ENCODE measurements around the gene LINGO3. TPM values are rescaled to one million over a fixed set of nuclear protein-coding genes. Genes with fewer than 3 reads are reported as not detected.

LINGO3 gene
- total RNA-seq, 2 experiments from 2014 or later = 0.35 to 0.44 TPM

DNA sequence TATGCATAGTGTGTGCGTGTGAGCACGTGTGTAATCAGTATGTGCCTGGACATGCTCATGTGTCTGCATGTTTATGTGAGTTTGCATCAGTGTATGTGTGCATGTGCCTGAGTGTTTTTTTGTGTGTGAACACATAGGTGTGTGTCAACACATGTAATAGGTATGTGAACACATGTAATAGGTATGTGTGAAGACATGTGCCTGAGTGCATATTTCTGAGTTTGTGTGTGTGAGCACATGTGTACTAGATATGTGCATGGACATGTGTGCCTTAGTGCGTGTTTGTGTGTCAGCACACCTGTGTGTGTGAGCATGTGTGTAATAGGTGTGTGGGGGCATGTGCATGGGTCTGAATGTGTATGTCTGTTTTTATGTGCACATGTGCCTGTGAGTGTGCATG is 27.9 kb upstream of the LINGO3 start:
- peaks cover 8% of the 10 kb centered on the region for H3K9me3 Mint-ChIP-seq
- no peaks in the 10 kb centered on the region for H3K27me3 Mint-ChIP-seq
- no peak overlapping the region for H3K4me3 Mint-ChIP-seq
- peak overlapping the region; percentile 79 for H3K27ac Mint-ChIP-seq
- CTCF ChIA-PET = no interaction called here
- POLR2A ChIA-PET = no interaction called here
- H3K36me3 Mint-ChIP-seq (ENCODE audit: low read depth) = peaks cover 12% of the 10 kb centered on the region
- peaks cover 27% of the 10 kb centered on the region for H3K4me1 Mint-ChIP-seq
- DNase-seq = no peak

DNA sequence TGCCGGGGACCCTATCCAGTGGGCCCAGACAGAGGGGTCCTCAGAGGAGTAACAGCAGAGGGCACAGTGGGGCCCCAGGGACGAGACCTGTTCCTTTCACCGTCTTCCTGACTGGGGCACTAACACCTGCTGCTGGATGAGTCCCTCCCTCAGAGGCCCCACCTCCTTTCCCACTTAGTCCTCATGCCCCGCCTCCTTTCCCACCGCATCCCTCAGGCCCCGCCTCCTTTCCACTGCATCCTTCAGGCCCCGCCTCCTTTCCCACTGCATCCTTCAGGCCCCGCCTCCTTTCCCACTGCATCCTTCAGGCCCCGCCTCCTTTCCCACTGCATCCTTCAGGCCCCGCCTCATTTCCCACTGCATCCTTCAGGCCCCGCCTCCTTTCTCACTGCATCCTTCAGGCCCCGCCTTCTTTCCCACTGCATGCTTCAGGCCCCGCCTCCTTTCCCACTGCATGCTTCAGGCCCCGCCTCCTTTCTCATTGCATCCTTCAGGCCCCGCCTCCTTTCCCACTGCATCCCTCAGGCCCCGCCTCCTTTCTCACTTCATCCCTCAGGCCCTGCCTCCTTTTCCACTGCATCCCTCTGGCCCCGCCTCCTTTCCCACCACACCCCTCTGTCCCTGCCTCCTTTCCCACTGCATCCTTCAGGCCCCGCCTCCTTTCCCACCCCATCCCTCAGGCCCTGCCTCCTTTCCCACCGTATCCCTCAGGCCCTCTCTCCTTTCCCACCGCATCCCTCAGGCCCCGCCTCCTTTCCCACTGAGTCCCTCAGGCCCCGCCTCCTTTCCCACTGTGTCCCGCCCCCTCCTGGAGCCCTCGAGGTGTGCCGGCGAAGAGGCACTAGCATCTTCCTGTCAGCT is 27.3 kb upstream of the LINGO3 start:
- DNase-seq = no peak
- Mint-ChIP-seq H3K4me3 (no peak overlapping the region), H3K9me3 (peaks cover 8% of the 10 kb centered on the region), H3K27ac (peak overlapping the region; percentile 79), H3K27me3 (no peaks in the 10 kb centered on the region), H3K36me3 (ENCODE audit: low read depth) (peaks cover 12% of the 10 kb centered on the region), H3K4me1 (peaks cover 33% of the 10 kb centered on the region)
- ChIA-PET CTCF (no interaction called here), POLR2A (no interaction called here)

DNA sequence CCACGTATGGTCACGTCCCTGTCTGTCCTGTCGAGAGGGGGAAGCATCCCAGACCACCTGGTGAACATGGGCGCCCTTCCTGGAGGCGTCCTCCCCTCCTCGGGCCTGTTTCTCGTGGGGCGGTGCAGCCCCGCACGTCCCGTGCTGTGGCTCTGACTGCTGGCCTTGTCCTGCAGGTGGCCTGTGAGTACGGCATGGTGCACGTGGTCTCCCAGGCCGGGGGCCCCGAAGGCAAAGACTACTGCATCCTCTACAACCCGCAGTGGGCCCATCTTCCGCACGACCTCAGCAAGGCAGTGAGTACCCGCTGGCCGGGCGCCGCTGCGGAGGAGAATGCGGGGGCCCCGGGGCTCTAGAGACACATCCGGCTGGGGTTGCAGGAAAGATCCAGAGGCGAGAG is 26.5 kb upstream of the LINGO3 start:
- no peaks in the 10 kb centered on the region for H3K27me3 Mint-ChIP-seq
- ChIA-PET POLR2A (no interaction called here), CTCF (no interaction called here)
- peaks cover 39% of the 10 kb centered on the region for H3K4me1 Mint-ChIP-seq
- no peak overlapping the region for H3K27ac Mint-ChIP-seq
- DNase-seq = no peak
- no peak overlapping the region for H3K4me3 Mint-ChIP-seq
- peaks cover 8% of the 10 kb centered on the region for H3K9me3 Mint-ChIP-seq
- peaks cover 17% of the 10 kb centered on the region for H3K36me3 Mint-ChIP-seq (ENCODE audit: low read depth)

DNA sequence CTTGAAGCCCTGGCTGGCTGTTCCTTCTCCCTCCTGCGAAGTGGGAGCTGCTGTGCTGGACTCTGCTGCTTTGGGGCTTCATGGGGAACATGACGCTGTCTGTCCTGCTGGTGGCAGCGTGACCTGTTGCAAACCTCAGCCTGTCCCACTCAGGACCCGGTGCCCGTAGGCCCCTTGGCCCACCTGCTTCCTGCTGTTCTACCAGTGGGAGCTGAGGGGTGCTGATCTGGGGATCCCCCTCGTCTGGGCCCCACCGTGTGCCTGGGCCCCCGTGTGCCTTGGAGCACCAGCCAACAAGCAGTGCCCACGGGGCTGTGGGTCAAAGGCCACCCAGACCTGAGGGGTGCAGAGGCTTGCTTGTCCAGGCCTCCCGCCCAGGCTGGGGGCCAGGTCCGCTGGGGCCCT is 25.9 kb upstream of the LINGO3 start:
- POLR2A ChIA-PET = no interaction called here
- Mint-ChIP-seq H3K27ac (peak overlapping the region; percentile 54), H3K4me3 (no peak overlapping the region), H3K27me3 (no peaks in the 10 kb centered on the region), H3K36me3 (ENCODE audit: low read depth) (peaks cover 18% of the 10 kb centered on the region), H3K4me1 (peaks cover 43% of the 10 kb centered on the region), H3K9me3 (peaks cover 8% of the 10 kb centered on the region)
- CTCF ChIA-PET = no interaction called here
- no peak for DNase-seq

DNA sequence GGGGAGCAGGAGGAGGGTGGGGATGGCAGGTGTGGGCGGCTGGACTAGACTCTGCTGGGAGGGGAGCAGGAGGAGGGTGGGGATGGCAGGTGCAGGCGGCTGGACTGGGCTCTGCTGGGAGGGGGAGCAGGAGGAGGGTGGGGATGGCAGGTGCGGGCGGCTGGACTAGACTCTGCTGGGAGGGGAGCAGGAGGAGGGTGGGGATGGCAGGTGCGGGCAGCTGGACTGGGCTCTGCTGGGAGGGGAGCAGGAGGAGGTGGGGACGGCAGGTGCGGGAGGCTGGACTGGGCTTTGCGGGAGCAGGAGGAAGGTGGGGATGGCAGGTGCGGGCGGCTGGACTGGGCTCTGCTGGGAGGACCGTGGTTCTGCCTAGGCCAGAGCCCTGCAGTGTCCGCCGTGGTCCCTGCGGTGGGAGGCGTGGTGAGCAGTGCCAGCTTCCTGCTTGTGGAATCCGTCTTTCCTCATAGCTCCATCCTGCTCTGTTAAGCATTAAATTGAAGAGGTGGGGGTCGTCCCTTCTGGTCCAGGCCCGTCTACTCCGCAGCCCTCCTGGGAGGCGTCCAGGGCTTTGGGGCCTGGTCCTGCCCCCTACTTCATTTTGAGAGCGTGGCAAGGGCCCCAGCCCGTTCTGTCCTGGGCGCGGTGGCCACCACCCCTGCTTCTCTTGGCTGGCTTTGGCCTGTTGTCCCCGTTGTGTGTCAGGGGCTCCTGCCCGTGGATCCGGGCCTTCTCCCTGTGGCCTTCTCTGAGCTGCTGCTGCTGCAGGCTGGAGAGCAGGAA is 25.3 kb upstream of the LINGO3 start:
- Mint-ChIP-seq H3K27ac (peak overlapping the region; percentile 54), H3K36me3 (ENCODE audit: low read depth) (peaks cover 18% of the 10 kb centered on the region), H3K4me1 (peaks cover 44% of the 10 kb centered on the region), H3K4me3 (no peak overlapping the region), H3K27me3 (no peaks in the 10 kb centered on the region), H3K9me3 (peaks cover 8% of the 10 kb centered on the region)
- CTCF ChIA-PET = interaction anchor here (0.6 to 2.1 kb wide), 2 partner anchors 45 to 245 kb away, joined by 4 to 6 read pairs; no protein-coding TSS in a partner anchor
- no peak for DNase-seq
- POLR2A ChIA-PET = no interaction called here

DNA sequence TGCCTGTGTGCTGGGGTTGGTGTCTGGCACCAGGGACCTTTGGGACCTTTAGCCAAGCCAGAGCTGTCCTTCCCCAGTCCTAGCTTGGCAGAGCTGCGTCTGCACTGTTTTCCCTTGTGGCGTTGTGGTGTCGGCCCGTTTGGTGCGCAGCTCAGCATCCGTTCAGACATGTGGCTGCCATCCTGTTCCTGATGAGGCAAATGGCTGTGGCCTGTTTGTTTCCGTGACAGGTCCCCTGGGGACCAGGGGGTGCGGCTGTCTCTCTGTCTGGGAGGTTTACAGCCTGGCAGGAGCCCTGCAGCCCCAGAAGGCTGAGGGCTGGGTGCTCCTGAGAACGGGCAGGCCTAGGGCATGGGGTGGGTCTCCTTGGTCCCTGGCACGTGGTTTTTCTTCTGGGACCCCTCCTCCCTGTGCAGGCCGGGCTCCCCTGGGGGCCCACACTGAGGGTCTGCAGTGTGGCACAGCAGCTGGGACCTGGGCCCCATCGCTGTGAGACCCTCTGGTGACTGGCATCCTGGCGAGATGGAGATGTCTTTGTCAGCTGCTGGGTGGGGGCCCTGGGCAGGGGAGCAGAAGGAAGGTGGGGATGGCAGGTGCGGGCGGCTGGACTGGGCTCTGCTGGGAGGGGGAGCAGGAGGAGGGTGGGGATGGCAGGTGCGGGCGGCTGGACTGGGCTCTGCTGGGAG is 24.5 kb upstream of the LINGO3 start:
- peak; percentile 75 for DNase-seq
- Mint-ChIP-seq H3K27ac (peak overlapping the region; percentile 93), H3K9me3 (peaks cover 8% of the 10 kb centered on the region), H3K4me3 (peak overlapping the region; percentile 45), H3K36me3 (ENCODE audit: low read depth) (peaks cover 20% of the 10 kb centered on the region), H3K27me3 (no peaks in the 10 kb centered on the region), H3K4me1 (peaks cover 47% of the 10 kb centered on the region)
- CTCF ChIA-PET = interaction anchor here (0.6 to 2.1 kb wide), 2 partner anchors 44 to 245 kb away, joined by 4 to 6 read pairs; no protein-coding TSS in a partner anchor
- POLR2A ChIA-PET = no interaction called here

DNA sequence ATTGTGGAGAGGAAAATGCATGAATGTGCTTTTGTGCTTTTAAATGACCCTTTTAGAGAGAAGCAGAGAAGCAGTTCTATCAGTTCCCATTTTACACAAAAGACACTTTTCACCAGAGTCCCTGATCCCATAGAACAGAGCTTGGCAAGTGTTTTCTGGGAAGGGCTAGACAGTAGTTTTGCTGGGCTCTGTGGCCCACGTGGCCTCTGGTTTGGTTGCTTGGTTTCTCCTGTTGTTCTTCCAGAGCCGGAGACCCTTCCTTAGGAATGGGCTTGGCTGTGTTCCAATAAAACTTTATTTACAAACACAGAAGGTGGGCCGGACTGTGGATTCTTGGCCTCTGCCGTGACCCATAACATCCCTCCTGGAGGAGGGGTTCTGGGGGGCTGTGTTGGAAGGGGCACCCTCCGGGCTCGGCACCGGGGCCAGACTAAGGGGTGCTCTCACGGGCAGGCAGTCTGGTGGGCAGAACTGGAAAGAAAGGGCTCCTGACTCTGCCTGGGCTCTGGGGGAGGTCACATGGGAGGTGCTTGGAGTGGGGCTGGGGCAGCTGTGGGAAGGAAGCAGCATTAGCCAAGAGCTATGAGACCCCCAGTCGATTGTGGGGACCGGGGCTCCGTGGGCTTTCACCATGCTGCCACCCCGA is 23.8 kb upstream of the LINGO3 start:
- Mint-ChIP-seq H3K9me3 (peaks cover 8% of the 10 kb centered on the region), H3K4me3 (peak overlapping the region; percentile 45), H3K36me3 (ENCODE audit: low read depth) (peaks cover 22% of the 10 kb centered on the region), H3K27me3 (no peaks in the 10 kb centered on the region), H3K4me1 (peaks cover 55% of the 10 kb centered on the region), H3K27ac (peak overlapping the region; percentile 93)
- no peak for DNase-seq
- ChIA-PET POLR2A (interaction anchor here (0.5 kb wide), 1 partner anchor 62 kb away, joined by 4 read pairs; no protein-coding TSS in a partner anchor), CTCF (interaction anchor here (2.1 kb wide), 1 partner anchor 43 kb away, joined by 6 read pairs; no protein-coding TSS in a partner anchor)

DNA sequence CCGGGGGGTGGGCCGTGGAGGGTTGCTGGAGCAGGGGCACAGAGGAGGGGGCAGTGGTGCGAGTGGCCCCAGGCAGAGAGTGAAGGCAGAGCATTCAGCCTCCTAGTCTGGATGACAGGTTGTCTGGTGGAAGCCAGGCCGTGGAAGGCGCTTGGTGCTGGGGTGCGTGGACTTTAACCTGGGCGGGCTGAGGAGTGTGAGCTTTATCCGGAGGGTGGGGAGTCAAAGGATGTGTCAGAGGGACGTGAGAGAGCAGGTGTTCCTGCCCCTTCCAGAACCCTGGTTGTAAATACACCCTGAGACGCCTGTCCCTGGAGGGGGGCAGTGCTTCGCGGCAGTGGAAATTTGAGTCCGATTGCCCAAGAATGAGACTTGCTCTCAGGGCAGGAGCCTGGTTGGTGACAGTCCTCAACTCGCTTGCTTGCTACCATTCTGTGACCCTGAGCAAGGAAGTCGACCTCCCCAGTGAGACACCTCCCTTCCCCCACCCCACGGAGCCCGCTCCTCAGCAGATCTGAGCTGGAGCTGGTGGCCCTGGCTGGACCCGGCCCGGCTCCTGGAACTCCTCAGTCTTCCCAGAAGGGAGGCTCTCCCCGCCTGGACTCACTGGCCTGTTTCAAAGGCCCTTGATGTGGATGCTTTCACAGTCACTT is 22.8 kb upstream of the LINGO3 start:
- Mint-ChIP-seq H3K4me1 (peaks cover 62% of the 10 kb centered on the region), H3K36me3 (ENCODE audit: low read depth) (peaks cover 22% of the 10 kb centered on the region), H3K27ac (peak overlapping the region; percentile 93), H3K27me3 (no peaks in the 10 kb centered on the region), H3K9me3 (peaks cover 2% of the 10 kb centered on the region), H3K4me3 (peak overlapping the region; percentile 47)
- ChIA-PET POLR2A (no interaction called here), CTCF (no interaction called here)
- no peak for DNase-seq

DNA sequence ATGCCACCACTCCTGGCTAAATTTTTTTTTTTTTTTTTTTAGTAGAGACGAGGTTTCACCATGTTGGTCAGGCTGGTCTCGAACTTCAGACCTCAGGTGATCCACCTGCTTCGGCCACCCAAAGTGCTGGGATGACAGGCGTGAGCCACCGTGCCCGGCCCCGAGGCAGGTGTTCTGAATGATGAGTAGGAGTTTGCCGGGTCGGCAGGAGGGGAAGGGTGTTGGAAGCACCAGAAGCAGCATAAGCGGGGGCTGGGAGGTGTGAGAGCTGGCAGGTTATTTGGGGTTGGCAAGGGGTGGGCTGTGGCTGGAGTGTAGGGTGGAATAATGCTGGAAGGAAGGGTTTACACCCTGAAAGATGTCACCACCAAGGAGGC is 22.3 kb upstream of the LINGO3 start:
- H3K4me3 Mint-ChIP-seq = peak overlapping the region; percentile 47
- ChIA-PET POLR2A (interaction anchor here (0.7 kb wide), 1 partner anchor 60 kb away, joined by 3 read pairs; no protein-coding TSS in a partner anchor), CTCF (no interaction called here)
- no peak for DNase-seq
- peak overlapping the region; percentile 73 for H3K27ac Mint-ChIP-seq
- peaks cover 65% of the 10 kb centered on the region for H3K4me1 Mint-ChIP-seq
- H3K9me3 Mint-ChIP-seq = no peaks in the 10 kb centered on the region
- H3K27me3 Mint-ChIP-seq = no peaks in the 10 kb centered on the region
- H3K36me3 Mint-ChIP-seq (ENCODE audit: low read depth) = peaks cover 23% of the 10 kb centered on the region

DNA sequence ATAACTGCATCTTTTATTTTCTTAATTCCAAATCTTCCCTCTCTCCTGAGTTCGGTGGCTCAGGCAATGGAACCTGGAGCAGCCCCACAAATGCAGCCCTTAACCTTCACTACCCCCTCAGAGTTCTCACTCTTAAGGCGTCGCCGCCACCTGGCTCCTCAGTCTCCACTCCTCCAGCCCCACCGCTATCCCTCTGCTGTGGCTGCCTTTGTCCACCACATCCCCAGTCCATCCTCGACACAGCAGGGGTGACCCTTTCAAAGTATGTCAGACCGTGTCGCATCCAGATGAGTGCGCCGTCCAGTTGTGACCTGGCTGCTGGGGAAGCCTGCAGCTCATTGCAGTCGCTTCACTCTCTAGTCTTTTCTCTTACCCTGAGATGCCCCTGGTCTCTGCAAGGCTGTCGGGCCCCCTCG is 21.6 kb upstream of the LINGO3 start:
- POLR2A ChIA-PET = interaction anchor here (0.7 kb wide), 1 partner anchor 60 kb away, joined by 3 read pairs; no protein-coding TSS in a partner anchor

DNA sequence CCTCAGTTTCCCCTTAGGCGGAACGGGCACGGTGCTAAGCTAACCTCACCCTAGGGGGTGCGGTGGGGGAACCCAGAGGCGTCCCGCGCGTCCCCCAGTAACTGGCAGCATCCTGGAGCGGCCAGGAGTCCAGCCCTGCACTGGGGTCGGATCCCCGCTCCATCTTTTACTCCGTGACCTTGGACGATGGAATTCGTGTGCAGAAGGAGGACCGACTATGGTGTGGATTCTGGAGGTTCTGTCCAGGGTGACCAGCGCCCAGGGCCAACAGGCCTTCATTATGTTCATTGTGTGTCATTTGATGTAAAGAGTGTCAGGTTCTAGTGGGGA is 21.2 kb upstream of the LINGO3 start:
- peak overlapping the region; percentile 89 for H3K27ac Mint-ChIP-seq
- no peaks in the 10 kb centered on the region for H3K9me3 Mint-ChIP-seq
- ChIA-PET CTCF (no interaction called here), POLR2A (no interaction called here)
- H3K27me3 Mint-ChIP-seq = no peaks in the 10 kb centered on the region
- peaks cover 66% of the 10 kb centered on the region for H3K4me1 Mint-ChIP-seq
- peaks cover 24% of the 10 kb centered on the region for H3K36me3 Mint-ChIP-seq (ENCODE audit: low read depth)
- no peak for DNase-seq
- peak overlapping the region; percentile 99 for H3K4me3 Mint-ChIP-seq

More for the DNA sequence above, 21.6 kb upstream of the LINGO3 start:
- CTCF ChIA-PET = interaction anchor here (0.7 kb wide), 1 partner anchor 1849 kb away, joined by 3 read pairs; no protein-coding TSS in a partner anchor
- H3K4me1 Mint-ChIP-seq = peaks cover 66% of the 10 kb centered on the region
- H3K36me3 Mint-ChIP-seq (ENCODE audit: low read depth) = peaks cover 24% of the 10 kb centered on the region
- peak overlapping the region; percentile 89 for H3K27ac Mint-ChIP-seq
- H3K27me3 Mint-ChIP-seq = no peaks in the 10 kb centered on the region
- no peaks in the 10 kb centered on the region for H3K9me3 Mint-ChIP-seq
- H3K4me3 Mint-ChIP-seq = peak overlapping the region; percentile 99
- no peak for DNase-seq
